GM19438 (cell line): Measurements from ENCODE around the gene SCUBE2.
A peak's percentile ranks its signal among the peaks of the same experiment; 100 is the strongest.

Experiments
- ATAC-seq: cut with Tn5 transposase; IDR thresholded peaks from one replicate; pipeline ENCODE4 v1.9.1; 2021; ENCODE audit warnings: low read depth; ENCODE audit not compliant: unreplicated experiment

The SCUBE2 gene

GRCh38 chr11:9076046-9076445, 15.4 kb downstream of the SCUBE2 start:
- ATAC-seq = no peak

- ATAC-seq = no peak
Observed at GRCh38 chr11:9075556-9075955, 15.8 kb downstream of the SCUBE2 start.

GRCh38 chr11:9074338-9075029, 16.9 kb downstream of the SCUBE2 start:
- no peak for ATAC-seq

GRCh38 chr11:9073466-9074225, 17.8 kb downstream of the SCUBE2 start:
- ATAC-seq = no peak

GRCh38 chr11:9072626-9073176, 18.7 kb downstream of the SCUBE2 start:
- ATAC-seq = no peak

GRCh38 chr11:9071692-9072091, 19.7 kb downstream of the SCUBE2 start:
- ATAC-seq = no peak

GRCh38 chr11:9070749-9071491, 20.5 kb downstream of the SCUBE2 start:
- no peak for ATAC-seq

- no peak for ATAC-seq
Observed at GRCh38 chr11:9069862-9070470, 21.4 kb downstream of the SCUBE2 start.

- ATAC-seq = no peak
Observed at GRCh38 chr11:9069256-9069655, 22.1 kb downstream of the SCUBE2 start.

GRCh38 chr11:9066433-9066925, 24.9 kb downstream of the SCUBE2 start:
- ATAC-seq = no peak

GRCh38 chr11:9065607-9066432, 25.6 kb downstream of the SCUBE2 start:
- no peak for ATAC-seq

GRCh38 chr11:9061807-9062206, 29.6 kb downstream of the SCUBE2 start:
- no peak for ATAC-seq

- peak; percentile 99 for ATAC-seq
Observed at GRCh38 chr11:9060700-9061111, 30.7 kb downstream of the SCUBE2 start.

GRCh38 chr11:9059406-9059805, 32.0 kb downstream of the SCUBE2 start:
- no peak for ATAC-seq

- ATAC-seq = no peak
Observed at GRCh38 chr11:9057888-9058287, 33.5 kb downstream of the SCUBE2 start.

- no peak for ATAC-seq
Observed at GRCh38 chr11:9057007-9057406, 34.4 kb downstream of the SCUBE2 start.

- ATAC-seq = no peak
Observed at GRCh38 chr11:9056467-9056866, 34.9 kb downstream of the SCUBE2 start.

- ATAC-seq = no peak
Observed at GRCh38 chr11:9053316-9054035, 37.9 kb downstream of the SCUBE2 start.

GRCh38 chr11:9052316-9052715, 39.1 kb downstream of the SCUBE2 start:
- no peak for ATAC-seq
